Activated CD4-positive, alpha-beta T cell treated with anti-CD3 and anti-CD28 coated beads, Interleukin-10, Interleukin-2, amounts not matched to agents 100 ng/mL and 50 ng/mL, durations not matched to agents 16 hours and 8 hours (primary cell): ENCODE data around the gene EIF3J.
"Not testable (repeated sequence)": the region's sequence is repeated elsewhere in the genome, so short reads cannot be mapped to it uniquely, and the experiment has no call there.

Experiments
- DNase-seq: peaks from one replicate; pipeline ENCODE4 v3.0.0-alpha.2; 2020

Gene EIF3J

DNA sequence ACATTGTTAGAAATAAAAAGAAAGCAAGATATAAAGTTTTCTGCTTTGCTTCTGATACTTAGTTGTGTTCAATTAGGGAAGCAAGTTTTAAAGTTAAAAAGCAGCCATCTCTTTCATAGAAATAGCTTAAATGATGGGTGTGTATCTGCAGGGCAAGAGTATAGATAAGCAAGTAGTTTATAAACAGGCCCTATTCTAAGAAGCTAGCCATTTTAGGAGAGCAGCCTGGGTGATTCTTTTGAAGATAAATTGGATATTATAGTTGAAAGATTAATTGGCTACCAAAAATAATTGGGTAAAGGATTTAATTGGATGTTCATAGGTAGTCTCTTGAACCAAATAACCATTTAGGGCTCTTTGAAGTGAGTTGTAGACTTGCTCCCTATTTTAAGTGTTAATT lies 5.6 kb downstream of the EIF3J start:
- no peak for DNase-seq

DNA sequence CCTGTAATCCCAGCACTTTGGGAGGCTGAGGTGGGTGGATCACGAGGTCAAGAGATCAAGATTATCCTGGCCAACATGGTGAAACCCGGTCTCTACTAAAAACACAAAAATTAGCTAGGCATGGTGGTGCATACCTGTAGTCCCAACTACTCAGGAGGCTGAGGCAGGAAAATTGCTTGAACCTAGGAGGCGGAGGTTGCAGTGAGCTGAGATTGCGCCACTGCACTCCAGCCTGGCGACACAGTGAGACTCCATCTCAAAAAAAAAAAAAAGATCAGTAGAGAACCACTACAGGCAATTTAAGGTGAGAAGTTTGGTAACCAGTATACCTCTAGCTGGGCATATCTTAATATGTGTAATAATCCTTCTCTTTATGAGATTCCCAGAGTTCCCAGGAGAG lies 7.8 kb downstream of the EIF3J start:
- DNase-seq: not testable (repeated sequence)

DNA sequence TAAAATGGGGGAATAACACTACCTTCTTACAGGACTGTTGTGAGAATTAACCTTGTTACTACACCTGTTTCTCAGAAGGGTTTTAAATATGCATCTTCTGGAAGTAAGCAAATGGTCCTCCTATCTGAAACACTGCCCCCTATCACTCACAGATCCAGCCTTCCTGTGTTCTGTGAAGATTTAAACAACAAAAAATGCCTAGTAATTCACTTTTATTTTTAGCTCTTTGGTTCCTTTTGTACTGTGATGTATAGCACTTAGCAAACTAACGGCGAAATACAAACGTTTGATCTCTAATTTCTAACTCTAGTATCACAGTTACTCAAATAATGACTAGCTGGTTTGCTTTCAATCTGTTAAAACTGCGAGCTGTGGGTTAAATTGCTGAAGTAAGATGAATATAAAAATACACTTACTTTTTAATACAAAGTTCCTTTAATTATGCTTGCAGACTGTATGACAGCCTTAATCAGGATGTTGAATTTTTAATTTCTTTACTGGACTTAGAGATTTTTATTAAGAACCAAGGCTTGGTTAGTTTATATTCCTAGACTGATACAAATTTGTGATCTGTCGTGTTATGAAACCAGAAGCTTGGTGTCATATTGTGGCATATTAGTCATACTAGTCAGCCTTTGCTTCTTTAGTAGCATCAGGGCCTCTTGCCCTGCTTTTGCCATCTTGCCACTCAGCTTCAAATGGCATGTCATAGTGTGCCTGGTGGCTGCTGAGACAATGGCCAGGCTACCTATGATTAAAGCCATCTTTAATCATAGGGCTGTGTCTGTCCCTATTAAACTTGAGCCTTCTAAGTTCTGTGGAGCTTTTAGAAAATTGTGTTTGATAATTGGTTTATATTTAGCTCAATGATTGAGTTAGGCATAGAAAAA lies 9.2 kb downstream of the EIF3J start:
- DNase-seq: peak; percentile 93

DNA sequence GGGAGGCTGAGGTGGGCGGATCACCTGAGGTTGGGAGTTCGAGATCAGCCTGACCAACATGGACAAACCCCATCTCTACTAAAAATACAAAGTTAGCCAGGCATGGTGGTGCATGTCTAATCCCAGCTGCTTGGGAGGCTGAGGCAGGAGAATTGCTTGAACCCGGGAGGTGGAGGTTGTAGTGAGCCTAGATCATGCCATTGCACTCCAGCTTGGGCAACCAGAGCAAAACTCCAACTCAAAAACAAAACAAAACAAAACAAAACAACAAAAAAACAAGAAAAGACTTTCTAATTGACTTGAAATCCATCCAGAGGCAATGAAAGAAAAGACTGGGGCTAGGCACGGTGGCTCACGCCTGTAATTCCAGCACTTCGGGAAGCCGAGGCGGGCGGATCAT lies 12.2 kb downstream of the EIF3J start:
- not testable (repeated sequence) for DNase-seq

DNA sequence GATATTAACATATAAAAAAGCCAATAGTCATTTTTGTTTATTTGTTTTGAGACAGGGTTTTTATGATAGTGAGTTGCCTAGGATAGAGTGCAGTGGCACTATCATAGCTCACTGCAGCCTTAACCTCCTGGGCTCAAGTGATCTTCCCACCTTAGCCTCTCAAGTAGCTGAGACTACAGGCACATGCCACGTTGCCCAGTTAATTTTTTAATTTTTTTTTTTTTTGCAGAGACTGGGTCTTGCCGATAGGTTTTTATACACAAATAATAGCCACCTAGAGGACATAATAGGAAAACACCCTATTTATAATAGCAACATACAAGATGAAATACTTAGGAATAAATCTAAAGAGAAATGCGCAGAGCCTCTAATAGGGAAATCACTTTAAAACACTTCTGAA lies 13.3 kb downstream of the EIF3J start:
- DNase-seq: peak; percentile 13

DNA sequence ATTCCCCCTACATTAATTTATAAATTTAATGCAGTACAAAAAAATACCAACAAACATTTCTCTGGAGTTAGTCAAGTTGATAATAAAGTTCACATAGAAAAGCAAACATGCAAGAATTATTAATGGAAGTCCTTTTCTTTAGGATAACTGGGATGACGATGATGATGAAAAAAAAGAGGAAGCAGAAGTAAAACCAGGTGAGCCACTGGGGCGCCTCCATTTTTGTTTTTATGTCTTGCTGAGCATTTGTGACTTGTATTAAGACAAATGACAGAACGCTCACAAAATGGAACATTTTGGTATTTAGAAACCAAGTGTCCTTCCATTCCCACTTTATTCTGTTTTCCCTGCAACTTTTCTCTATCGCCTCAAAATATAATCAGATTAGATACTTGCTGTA lies 13.8 kb downstream of the EIF3J start:
- no peak for DNase-seq

DNA sequence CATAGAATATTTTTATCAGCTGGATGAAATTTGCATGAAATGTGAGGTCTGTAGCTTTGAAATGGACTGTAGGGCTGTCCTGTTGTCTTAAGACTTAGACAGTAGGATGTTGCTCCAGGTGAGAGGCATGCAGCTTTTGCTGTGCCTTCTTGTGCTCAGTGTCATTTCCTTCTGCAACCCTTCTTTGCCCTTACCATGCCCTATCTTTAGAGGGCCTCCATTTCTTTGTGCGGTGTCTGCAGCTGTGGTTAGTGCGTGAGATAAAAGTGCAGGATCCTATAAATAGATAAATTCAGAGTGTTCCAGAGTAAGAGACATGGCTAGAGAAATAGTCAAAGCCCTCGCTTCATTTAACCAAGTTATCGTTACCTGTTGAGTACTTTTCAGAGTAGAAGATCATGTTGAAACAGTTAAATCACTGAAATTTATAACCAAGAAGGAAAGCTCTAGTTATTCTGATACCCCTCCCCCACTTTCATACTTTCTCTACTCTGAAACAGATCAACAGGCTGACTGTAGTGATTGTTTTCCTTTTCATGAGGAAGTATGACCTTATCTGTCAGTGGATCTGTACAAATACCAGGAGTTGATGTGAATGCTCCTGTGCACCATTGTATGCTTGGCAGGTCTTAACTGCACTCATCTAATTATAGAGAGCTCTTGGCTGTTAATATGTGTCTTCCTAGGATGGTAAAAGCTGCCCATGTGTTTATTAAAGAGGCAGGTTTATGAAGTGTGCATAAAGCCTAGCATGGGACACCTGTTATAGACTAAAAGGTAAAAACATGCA lies 18.2 kb downstream of the EIF3J start:
- no peak for DNase-seq

DNA sequence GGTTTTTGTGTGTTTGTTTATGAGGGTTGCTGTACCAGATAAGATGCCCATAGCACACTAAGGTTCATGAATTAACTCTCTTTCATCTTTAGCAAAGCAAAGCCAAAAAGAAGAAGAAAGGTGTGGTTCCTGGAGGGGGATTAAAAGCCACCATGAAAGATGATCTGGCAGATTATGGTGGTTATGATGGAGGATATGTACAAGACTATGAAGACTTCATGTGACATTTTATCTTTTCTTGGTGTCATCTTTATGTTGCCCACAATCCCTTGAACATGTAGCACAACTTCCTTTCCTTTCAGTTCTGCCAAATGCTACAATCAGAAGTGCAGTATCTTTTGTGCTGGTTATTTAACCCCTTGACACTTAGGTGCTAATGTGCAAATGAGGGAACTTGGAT lies 24.0 kb downstream of the EIF3J start:
- not testable (repeated sequence) for DNase-seq

DNA sequence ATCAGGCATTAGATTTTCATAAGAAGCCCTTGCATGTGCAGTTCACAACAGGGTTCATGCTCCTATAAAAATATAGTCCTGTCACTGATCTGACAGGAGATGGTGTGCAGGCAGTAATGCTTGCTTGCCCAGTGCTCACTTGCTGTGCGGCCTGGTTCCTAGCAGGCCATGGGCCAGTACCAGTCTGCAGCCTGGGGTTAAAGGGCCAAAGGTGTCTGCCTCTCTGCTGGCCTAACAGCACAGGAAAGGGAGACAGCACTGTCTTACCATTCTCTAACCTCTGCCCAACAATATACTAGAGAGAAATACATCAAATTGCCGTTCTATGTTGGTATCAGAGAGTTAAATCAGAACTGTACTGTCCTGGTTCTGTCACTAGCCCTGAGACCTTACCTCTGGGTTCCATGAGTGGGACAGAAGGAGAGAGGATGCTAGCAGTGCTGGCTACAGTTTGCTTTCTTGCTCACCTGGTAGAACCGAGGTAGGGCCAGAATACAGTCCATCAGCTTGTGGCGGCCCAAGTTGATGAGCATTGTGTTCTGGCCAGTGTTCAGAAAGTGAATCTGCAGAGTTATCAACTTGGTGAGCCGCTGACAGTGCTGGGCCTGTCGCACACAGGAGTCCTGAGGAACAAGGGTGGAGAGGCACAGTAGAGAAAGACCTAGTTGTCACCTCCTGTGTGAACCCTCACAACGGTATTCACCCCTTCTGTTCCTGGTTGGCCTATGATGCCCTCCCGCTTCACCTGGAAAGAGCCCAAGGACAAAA lies 28.6 kb downstream of the EIF3J start:
- no peak for DNase-seq

DNA sequence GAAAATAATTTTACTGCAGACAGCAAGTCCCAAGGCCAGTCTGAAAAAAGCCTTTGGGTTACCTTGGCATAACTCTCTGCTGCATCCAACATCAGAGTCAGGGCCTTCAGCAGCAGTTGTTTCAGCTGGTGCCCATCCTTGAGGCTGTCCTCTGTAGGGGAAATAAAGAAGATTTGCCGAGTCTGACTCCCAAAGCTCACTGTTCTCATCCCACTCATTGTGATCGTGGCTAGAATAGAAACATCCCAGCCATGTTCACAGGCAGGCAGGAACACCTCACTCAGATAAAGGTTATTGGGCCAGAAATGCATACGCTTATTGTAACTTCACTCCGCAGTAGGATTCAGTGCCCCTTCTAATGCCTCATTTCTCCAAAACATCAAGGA lies 29.2 kb downstream of the EIF3J start:
- no peak for DNase-seq

DNA sequence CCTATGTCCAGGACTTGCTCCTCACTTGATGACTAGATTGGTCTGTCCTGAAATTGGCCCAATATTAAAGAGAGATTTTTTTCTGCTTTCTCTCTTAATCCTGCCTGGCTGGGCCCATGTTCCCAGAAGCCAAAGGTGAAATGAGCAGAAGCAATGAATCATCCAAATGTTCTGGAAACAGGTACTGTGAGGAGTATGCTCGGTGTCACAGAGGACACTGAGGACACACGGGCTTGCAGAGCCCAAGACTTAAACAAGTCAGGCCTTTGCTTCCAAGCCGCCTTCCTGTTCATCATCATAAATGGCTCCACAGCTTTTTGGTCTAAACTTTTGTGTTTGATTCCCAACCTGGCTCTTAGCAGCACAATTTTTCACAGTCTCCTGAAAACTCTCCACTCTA lies 31.4 kb downstream of the EIF3J start:
- DNase-seq: no peak

DNA sequence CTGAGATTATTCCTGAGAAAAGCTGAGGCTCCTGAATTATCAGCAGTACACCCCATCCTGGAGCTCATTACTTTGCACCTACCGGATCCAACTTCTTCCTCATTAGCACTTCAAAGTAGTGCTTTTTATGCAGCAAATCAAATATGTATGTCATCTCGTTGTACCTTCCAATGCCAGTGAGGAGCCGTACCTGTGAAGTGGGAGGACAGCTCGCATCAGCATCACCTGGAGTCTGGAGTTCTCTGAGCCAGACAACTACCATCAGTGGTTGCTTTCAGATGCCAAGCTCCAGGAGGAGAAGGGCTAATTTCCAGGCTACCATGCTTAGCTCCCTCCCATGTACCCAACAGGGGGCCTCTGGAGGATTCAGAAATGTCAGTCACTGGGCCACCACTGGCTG lies 32.4 kb downstream of the EIF3J start:
- no peak for DNase-seq

DNA sequence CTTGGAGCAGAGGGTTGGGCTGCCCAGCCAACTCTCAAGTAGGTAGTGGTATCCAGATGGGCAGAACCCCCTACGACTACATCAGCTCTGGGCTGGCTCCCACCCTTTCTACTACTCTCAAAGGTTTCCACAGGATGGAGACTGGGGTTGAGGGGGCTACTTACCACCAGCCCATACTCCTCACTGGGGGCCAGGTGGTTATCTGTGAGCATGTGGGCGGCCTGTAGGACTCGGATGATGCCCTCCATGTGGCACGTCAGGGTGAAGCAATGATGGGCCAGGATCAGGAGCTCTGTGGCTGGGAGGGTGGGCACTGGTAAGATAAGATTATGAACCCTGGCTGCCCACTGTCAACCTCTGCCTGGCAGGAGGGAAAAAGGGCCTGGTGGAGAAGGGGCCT lies 33.4 kb downstream of the EIF3J start:
- DNase-seq: no peak

DNA sequence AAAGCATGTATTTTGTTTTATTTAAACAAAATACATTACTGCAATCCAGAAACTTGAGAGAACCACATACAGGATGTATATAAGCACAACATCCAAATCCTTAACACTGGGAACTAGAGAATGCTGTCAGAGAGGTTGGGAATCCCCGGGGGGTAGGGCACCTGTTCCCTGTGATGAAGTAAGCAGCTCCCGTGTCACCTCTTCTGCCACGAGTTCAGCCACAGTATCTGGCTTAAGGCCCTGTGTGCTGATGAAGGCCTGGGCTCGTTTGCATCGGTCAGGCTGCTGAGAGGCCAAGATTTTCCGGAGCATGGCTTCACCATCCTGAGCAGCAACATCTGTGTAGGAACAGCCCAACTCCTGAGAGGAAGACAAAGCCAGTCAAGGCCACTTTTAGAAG lies 36.4 kb downstream of the EIF3J start:
- no peak for DNase-seq

DNA sequence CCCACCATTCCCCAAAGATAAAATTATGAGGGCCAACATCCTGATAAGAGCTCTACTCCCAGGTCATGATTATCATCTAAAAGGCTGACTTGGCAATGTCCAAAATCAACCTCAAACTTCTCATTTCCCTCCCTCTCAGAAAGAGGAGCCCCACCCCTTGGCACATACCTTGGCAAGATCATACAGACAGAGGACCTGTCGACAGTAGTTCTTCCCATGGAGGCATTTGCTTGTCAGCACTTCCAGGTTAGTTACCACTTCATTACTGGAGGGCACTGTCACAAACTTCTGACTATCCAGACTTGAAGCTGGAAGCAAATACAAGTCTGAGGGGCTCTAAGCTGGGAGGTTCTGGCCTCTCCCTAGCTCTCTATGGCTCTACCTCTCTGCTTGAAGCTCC lies 37.8 kb downstream of the EIF3J start:
- DNase-seq: no peak

DNA sequence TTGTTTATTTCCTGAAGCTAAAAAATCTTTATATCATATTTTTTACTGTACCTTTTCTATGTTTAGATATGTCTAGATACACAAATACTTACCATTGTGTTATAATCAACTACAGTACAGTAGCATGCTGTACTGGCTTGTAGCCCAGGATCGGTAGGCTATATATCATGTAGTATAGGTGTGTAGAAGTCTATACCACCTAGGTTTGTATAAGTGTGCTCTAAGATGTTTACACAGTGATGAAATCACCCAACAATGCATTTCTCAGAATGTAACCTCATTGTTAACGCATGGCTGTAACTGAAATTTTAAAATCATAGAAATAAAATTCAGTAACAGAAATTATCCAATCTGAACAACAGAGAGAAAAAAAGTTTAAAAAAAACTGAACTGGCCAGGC lies 43.2 kb downstream of the EIF3J start:
- no peak for DNase-seq

DNA sequence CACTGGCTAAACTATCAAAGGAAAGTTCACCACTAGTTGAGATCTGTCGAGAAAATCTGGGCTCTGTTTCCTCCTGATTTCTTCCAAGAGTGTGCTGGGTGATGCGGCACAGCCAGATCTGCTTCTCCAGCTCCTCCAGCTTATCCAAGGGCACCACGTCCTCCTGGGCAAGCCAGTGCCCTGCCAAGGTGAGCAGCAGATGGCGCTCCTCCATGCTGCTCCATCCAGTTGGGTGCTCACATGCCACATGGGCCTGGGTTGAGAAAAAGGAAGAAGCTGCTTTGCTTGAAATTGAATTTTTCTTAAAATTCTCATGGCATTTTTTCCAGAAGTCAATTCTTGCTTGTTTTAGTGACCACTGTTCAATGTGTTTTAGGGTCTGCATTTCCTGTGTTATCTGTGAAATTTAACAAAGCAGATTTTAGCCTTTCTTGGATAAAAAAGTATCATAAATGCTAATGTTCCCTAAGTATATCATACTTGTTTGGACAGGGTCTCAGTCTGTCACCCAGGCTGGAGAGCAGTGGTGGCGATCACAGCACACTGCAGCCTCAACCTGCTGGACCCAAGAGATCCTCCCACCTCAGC lies 47.3 kb downstream of the EIF3J start:
- DNase-seq: peak; percentile 72

DNA sequence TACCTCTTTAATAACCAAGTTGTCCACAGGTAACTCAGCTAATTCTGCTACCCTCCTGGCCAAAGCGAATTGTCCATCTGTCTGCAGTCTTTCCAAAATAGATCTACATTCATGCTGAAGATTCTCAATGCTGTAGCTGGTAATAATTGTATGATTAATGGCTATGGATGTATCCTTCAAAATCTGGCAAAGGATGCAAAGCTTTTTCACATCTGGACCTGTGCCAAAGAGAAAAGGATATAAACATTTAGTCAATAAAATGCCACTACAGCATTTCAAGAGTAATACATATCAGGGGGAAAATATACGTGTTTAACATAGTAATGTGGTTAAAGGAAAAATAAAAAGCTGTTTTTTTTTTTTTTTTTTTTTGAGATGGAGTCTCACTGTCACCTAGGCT lies 48.7 kb downstream of the EIF3J start:
- DNase-seq: no peak

DNA sequence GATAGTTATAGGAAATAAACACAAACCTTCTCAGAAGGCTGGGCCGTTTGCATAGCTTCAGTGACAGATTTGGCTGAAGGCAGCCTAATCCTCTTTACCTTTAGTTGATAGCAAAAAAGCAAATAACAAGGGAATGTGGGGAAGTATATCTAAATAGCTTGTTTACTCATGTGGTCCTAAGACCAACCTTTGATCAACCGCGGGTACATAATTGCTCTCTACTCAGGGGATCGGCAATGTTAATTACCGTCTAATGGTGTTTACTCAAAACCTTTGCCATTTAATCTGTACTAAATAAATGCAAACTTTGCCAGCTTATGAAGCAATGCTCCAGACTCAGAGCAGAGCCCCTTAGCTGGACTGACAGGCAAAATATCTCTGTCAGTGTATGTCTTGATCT lies 51.6 kb downstream of the EIF3J start:
- DNase-seq: no peak

DNA sequence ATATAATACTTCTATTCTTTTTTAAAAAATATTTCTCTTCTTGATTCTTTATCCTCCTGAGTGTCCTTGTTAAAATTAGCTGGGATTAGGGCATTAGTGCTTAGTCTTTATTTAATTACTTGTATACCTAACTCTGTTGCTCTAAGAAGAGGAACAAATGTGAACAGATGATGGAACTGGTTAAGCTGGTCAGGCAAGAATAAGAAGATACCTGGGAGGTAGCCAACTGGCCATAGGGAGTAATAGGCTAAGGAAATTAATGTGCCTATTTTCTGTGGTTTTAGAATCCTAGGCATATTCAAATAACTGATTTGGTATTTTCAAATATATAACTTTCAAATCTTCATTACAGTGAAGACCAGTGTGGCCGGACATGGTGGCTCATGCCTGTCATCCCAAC lies 54.4 kb downstream of the EIF3J start:
- DNase-seq: no peak

DNA sequence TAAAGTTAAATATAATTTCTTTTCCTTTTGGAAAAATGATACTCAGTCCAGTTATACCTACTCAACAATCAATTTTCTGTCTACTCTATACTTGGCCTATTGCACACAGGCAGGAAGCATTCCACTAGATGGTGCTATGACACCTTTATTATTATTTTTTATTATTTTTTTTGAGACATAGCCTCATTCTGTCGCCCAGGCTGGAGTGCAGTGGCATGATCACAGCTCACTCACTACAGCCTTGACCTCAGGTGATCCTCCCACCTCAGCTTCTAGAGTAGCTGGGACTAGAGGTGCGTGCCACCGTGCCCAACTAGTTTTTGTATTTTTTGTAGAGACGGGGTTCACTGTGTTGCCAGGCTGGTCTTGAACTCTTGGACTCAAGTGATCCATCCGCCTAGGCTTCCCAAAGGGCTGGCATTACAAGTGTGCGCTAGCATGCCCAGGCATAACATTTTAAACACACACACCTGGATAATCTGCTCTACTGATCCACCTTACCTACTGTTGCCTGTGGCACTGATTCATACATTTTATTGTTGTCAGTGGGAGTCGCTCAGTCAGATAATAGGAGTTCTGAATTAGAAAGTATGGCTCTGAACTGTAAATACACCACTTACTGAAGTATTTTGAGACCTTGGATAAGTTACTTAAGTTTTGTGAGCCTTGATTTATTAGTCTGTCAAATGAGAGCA lies 56.2 kb downstream of the EIF3J start:
- peak; percentile 55 for DNase-seq

DNA sequence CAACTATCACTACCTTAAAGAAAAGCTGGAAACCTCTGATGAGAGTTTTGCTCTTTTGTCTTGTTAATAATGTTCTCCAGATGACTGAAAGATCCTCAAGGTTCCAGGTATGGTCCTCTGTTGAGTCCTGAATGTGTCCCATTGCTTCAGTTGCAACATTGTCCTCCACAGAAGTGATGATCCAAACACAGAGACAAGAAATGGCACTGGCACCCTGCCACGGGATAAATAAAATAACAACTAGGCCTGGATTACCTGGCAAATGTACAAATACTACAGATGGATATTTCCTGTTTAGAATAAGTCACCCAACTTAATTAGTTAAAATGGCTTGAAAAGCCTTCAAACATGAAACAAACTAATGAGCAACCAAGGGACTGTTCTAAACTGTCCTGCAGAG lies 58.3 kb downstream of the EIF3J start:
- DNase-seq: no peak
